Body of pancreas (tissue), 4 donors: ENCODE measurements around the gene IMPDH1.

Source experiments
- CTCF ChIP-seq, 7 experiments: fragments of 450-650 bp in 4 of 7; fragments of 200-600 bp in 3 of 7; sonication (generic) in 3 of 7; IDR thresholded peaks; one replicate each; pipeline ENCODE4 v1.5.1; 2016 to 2019; ENCODE audit warnings: antibody characterized with exemption in 7 of 7
- POLR2A ChIP-seq, 3 donors: fragments of 450-650 bp; IDR thresholded peaks; one replicate each; pipeline ENCODE4 v1.6.1; 2016; ENCODE audit warnings: antibody characterized with exemption in 3 of 3, mild to moderate bottlenecking in 2 of 3

- TF ChIP-seq CTCF (IDR thresholded peaks at IDR 0.05) (no peak), POLR2A (IDR thresholded peaks at IDR 0.05) (no peak)
Observed at GRCh38 chr7:128393526-128394330, 16.1 kb downstream of the IMPDH1 start.
